ENCODE results near the gene MEI1.
"Not testable (repeated sequence)": the region's sequence is repeated elsewhere in the genome, so short reads cannot be mapped to it uniquely, and the experiment has no call there.

The MEI1 gene

DNA sequence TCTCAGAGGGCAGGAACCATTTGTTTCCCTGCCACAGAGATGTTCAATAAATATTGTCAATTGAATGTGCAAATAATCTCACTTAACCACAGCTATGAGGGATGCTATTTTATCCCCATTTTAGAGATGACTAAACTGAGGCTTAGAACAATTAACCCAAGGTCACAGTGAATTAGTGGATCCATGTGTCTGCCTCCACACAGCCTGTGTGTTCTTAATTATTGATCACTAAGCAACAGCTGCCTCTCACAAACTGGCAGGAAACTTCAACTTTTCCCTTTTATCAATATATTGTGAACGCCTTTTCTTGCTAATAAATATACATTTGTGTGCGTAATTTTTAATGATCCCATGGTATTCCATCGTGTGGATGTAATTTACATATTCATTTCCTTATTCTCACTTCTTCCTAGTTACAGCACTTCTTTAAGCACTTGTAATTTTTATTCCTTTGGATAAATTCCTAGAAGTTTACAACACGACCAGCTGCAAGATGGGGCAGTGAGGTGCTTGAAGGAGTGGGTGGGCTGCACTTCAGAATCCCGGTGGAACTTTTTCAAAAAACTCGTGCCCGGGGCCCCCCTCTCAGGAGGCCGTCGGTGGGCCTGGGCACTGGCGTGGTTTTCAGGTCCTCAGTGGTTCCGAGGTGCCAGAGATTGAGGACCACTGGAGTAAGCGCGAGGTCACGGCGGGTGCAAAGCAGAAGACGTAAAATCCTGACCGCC lies 132.7 kb downstream of the MEI1 start:
- peak overlapping the region; percentile 57 for H3K4me3 ChIP-seq (ENCODE audit: low read depth, low read length)
- peaks cover 11% of the 10 kb centered on the region; the same call in 1 of the 2 replicates for H3K4me1 ChIP-seq (ENCODE audit: control insufficient read depth, insufficient read depth, low read length)
- peaks cover 21% of the 10 kb centered on the region for H3K36me3 ChIP-seq (ENCODE audit: control insufficient read depth, insufficient read depth, low read length)
- no peaks in the 10 kb centered on the region for H3K27me3 ChIP-seq (ENCODE audit: control insufficient read depth, insufficient read depth, low read length)
- peak overlapping the region; percentile 99 for H3K27ac ChIP-seq (ENCODE audit: low read depth, low read length)
- no peaks in the 10 kb centered on the region for H3K9me3 ChIP-seq (ENCODE audit: control insufficient read depth, insufficient read depth, low read length)
- peak overlapping the region; percentile 72 for H3K9ac ChIP-seq (ENCODE audit: low read depth, low read length)

DNA sequence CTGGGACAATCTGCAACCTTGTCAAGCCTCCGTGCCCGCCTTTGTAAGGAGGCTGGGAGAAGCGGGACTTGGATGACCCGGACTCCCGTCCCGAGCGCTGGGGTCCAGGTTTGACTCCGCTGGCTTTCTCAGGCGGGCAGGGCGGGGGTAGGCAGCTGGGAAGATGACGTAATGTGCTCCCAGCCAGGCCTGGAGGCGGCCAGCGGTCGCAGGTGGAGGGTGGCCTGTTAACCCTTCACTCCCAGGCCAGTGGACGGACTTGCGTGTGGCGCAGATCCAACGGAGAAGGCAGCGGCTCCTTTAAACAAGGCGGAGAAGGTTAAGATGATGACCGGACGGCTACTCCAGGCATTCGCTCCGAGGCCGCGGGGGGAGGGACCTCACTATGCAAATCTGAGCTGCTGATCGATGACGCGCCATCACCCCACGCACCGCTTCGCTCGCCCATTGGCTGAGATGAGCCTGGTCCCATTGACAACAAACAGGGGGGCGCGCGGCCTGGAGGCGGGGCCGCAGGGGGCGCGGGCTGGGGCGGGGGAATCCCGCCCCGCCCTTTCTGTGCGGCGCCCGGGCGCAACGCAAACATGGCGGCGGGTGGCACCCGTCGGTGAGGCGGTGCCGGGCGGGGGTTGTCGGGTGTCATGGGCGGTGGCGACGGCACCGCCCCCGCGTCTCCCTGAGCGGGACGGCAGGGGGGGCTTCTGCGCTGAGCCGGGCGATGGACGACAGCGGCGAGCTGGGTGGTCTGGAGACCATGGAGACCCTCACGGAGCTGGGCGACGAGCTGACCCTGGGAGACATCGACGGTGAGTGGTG lies 133.5 kb downstream of the MEI1 start, which contains the start of gene SREBF2:
TSS of gene SREBF2 (plus strand) at position 553 of the 816 bp plus-strand sequence. CDS start at position 719, 166 bp downstream.
- Histone ChIP-seq H3K9ac (ENCODE audit: low read depth, low read length) (peak within 1 kb of the TSS; percentile 82), H3K36me3 (ENCODE audit: control insufficient read depth, insufficient read depth, low read length) (peaks cover 22% of the 10 kb centered on the region), H3K27ac (ENCODE audit: low read depth, low read length) (peak within 1 kb of the TSS; percentile 99), H3K4me1 (ENCODE audit: control insufficient read depth, insufficient read depth, low read length) (peaks cover 11% of the 10 kb centered on the region; the same call in 1 of the 2 replicates), H3K27me3 (ENCODE audit: control insufficient read depth, insufficient read depth, low read length) (no peaks in the 10 kb centered on the region), H3K9me3 (ENCODE audit: control insufficient read depth, insufficient read depth, low read length) (no peaks in the 10 kb centered on the region), H3K4me3 (ENCODE audit: low read depth, low read length) (peak within 1 kb of the TSS; percentile 84)

DNA sequence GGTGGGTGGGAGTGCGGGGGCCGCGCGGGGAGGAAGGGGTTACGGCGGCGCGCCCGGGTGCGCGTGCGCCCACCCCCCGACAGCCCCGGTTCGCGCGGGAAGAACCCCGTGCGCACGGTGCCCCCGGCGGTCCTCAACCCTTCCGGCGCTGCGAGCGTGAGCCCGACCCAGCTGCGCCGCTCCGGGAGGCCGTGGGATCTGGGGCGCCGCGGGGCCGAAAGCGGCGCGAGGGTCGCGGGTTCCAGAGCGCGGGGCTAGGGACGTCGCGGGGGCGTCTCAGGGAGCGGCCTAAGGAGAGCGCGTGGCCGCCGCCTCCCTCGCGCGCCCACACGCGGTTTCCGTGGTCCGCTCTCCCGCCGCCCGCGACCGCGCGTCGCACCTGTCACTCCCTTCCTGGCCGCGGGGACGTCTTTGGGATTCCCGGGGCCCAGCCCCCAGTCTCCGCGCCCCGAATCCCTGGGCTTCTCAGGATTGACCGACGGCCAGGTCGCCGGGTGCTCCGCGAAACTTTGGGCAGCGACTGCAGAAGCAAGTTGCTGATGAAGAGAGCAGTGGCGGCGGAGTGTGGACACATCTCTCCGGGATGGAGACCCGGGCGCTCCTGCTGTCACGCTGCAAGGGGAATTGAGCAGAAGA lies 134.2 kb downstream of the MEI1 start:
- Histone ChIP-seq H3K4me3 (ENCODE audit: low read depth, low read length) (peak overlapping the region; percentile 84), H3K4me1 (ENCODE audit: control insufficient read depth, insufficient read depth, low read length) (peaks cover 11% of the 10 kb centered on the region; the same call in 1 of the 2 replicates), H3K27ac (ENCODE audit: low read depth, low read length) (peak overlapping the region; percentile 99), H3K9me3 (ENCODE audit: control insufficient read depth, insufficient read depth, low read length) (no peaks in the 10 kb centered on the region), H3K27me3 (ENCODE audit: control insufficient read depth, insufficient read depth, low read length) (no peaks in the 10 kb centered on the region), H3K9ac (ENCODE audit: low read depth, low read length) (peak overlapping the region; percentile 82), H3K36me3 (ENCODE audit: control insufficient read depth, insufficient read depth, low read length) (peaks cover 29% of the 10 kb centered on the region)

DNA sequence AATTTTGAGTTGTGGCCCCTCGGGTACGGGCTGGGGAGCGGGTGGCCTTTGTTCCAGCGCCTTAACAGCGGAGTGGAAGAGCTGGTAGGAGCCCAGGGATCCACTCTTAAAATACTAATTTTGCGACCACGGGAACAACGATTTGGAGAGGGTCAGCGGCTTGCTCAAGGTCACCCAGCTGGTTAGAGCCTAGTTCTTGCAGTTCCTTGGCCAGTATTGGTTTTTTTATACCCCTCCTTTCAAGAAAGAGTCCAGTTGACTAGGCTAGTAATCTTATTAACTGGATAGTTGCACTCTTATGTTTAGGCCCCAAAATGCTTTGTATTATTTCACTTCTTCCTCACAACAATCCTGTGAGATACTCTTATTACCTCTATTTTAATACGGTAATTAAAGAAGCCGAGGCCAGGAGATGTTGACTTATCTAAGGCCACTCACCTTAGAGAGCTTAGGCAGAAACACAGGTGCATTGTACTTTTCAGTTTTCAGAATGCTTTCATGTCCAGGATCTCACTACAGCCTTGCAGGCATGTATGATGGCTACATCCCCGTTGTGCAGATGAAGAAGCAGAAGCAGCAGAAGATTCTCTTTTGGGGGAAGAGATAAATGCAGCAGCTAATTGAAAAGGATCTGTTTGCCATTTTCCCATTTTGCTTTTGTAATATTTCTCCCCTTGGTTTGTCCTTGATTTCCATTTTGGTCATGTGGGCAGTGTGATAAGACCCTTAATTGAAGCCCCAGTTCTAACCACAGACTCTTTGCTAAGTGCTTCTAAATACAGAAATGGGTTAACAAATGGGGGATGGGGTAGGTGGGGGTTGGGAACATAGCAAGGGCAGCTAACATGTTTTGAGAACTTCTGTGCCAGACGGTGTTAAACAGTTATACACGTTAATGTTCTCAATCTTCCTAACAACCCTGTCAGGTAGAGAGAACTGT lies 135.0 kb downstream of the MEI1 start:
- Histone ChIP-seq H3K9ac (ENCODE audit: low read depth, low read length) (peak overlapping the region; percentile 82), H3K27me3 (ENCODE audit: control insufficient read depth, insufficient read depth, low read length) (no peaks in the 10 kb centered on the region), H3K9me3 (ENCODE audit: control insufficient read depth, insufficient read depth, low read length) (no peaks in the 10 kb centered on the region), H3K4me3 (ENCODE audit: low read depth, low read length) (peak overlapping the region; percentile 84), H3K4me1 (ENCODE audit: control insufficient read depth, insufficient read depth, low read length) (peaks cover 11% of the 10 kb centered on the region; the same call in 1 of the 2 replicates), H3K27ac (ENCODE audit: low read depth, low read length) (peak overlapping the region; percentile 99), H3K36me3 (ENCODE audit: control insufficient read depth, insufficient read depth, low read length) (peaks cover 36% of the 10 kb centered on the region)

DNA sequence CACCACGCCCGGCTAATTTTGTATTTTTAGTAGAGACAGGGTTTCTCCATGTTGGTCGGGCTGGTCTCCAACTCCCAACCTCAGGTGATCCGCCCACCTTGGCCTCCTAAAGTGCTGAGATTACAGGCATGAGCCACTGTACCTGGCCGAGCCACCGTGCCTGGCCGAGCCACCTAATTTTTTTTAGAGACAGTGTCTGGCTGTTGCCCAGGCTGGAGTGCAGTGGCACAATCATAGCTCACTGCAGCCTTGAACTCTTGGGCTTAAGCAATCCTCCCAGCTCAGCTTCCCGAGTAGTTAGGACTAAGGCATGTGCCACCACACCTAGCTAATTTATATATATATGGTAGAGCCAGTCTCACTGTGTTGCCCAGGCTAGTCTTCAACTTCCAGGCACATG lies 136.2 kb downstream of the MEI1 start:
- H3K36me3 ChIP-seq (ENCODE audit: control insufficient read depth, insufficient read depth, low read length): peaks cover 37% of the 10 kb centered on the region
- H3K27ac ChIP-seq (ENCODE audit: low read depth, low read length): not testable (repeated sequence)

DNA sequence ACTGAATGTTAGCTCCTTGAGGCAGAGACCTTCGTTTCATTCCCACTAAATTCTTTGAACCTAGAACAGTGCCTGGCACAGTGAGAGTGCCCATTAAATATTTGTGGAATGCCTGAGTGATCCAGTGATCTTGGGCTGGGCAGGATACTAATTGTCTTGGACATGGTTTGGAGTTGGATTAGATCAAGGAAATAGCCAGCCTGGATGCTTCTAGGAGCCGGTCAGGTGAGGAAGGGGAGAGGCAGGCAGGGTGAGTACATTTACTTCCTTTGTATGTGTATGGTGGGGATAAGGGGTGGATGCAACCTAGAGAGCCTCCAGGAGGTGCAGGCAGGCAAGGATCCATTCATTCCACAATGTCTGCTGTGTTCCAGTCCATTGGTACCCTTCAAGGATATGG lies 137.2 kb downstream of the MEI1 start:
- Histone ChIP-seq H3K9me3 (ENCODE audit: control insufficient read depth, insufficient read depth, low read length) (no peaks in the 10 kb centered on the region), H3K4me3 (ENCODE audit: low read depth, low read length) (no peak overlapping the region), H3K4me1 (ENCODE audit: control insufficient read depth, insufficient read depth, low read length) (peaks cover 11% of the 10 kb centered on the region; the same call in 1 of the 2 replicates), H3K27ac (ENCODE audit: low read depth, low read length) (no peak overlapping the region), H3K27me3 (ENCODE audit: control insufficient read depth, insufficient read depth, low read length) (no peaks in the 10 kb centered on the region), H3K36me3 (ENCODE audit: control insufficient read depth, insufficient read depth, low read length) (peaks cover 46% of the 10 kb centered on the region), H3K9ac (ENCODE audit: low read depth, low read length) (no peak overlapping the region)

More for the DNA sequence above, 136.2 kb downstream of the MEI1 start:
- peaks cover 11% of the 10 kb centered on the region; the same call in 1 of the 2 replicates for H3K4me1 ChIP-seq (ENCODE audit: control insufficient read depth, insufficient read depth, low read length)
- H3K27me3 ChIP-seq (ENCODE audit: control insufficient read depth, insufficient read depth, low read length); H3K4me3 ChIP-seq (ENCODE audit: low read depth, low read length); H3K9me3 ChIP-seq (ENCODE audit: control insufficient read depth, insufficient read depth, low read length); H3K9ac ChIP-seq (ENCODE audit: low read depth, low read length): not testable (repeated sequence)

DNA sequence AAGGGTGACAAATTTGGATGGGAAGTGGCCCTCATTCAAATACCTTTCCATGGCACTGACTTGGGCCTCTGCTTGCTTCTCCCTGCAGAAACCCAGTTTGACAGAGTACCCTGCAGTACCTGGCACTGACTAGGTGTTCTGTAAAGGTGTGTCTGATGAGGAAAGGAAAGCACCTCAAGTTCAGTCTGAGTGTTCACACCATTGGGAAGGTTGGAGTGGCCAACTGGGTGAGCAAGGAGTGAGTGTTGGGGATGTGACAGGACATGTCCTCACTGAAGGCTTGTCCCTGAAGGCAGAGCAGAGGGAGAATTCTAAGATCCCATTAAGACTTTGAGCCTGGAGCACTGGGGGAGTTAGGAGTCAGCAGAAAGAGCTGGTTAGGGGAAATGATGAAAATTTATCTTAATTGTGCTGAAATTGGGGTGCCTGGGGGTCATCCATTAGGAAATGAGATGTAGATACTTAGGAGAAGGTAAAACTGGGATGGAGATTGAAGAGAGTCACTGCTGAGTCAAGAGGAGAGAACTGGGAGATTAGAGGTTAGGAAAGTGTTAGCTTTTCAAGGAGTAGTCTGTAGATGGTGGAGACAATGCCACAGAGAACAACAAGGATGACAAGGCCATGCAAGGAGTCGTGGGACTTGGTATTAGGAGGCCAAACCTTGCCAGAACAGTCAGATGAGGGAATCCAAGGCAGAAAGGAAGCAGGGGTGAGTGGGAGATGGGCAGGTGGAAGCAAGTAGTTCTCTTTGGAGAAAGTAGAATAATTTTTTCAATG lies 139.7 kb downstream of the MEI1 start:
- Histone ChIP-seq H3K9ac (ENCODE audit: low read depth, low read length) (no peak overlapping the region), H3K4me3 (ENCODE audit: low read depth, low read length) (no peak overlapping the region), H3K36me3 (ENCODE audit: control insufficient read depth, insufficient read depth, low read length) (peaks cover 64% of the 10 kb centered on the region), H3K27me3 (ENCODE audit: control insufficient read depth, insufficient read depth, low read length) (no peaks in the 10 kb centered on the region), H3K4me1 (ENCODE audit: control insufficient read depth, insufficient read depth, low read length) (peaks cover 10% of the 10 kb centered on the region), H3K9me3 (ENCODE audit: control insufficient read depth, insufficient read depth, low read length) (no peaks in the 10 kb centered on the region), H3K27ac (ENCODE audit: low read depth, low read length) (no peak overlapping the region)

DNA sequence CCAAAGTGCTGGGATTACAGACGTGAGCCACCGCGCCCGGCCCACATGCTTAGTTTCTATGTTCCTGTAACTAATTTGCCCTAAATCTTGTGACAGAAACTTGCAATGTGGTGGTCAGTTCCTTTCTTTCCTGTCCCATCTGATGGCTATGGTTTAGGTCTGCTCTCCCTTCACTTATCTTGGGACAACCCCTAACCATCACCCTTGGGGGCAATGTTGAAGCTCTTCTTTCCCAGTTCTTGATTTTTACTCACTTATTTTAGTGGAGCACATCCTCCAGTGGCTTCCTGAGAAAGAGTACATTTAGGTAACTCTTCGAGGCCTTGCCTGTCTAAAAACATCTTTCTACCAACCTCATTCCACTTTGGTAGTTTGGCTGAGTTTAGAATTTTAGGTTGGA lies 140.9 kb downstream of the MEI1 start:
- Histone ChIP-seq H3K4me3 (ENCODE audit: low read depth, low read length) (no peak overlapping the region), H3K9me3 (ENCODE audit: control insufficient read depth, insufficient read depth, low read length) (no peaks in the 10 kb centered on the region), H3K4me1 (ENCODE audit: control insufficient read depth, insufficient read depth, low read length) (peaks cover 13% of the 10 kb centered on the region), H3K27ac (ENCODE audit: low read depth, low read length) (no peak overlapping the region), H3K9ac (ENCODE audit: low read depth, low read length) (no peak overlapping the region), H3K36me3 (ENCODE audit: control insufficient read depth, insufficient read depth, low read length) (peaks cover 59% of the 10 kb centered on the region), H3K27me3 (ENCODE audit: control insufficient read depth, insufficient read depth, low read length) (no peaks in the 10 kb centered on the region)

DNA sequence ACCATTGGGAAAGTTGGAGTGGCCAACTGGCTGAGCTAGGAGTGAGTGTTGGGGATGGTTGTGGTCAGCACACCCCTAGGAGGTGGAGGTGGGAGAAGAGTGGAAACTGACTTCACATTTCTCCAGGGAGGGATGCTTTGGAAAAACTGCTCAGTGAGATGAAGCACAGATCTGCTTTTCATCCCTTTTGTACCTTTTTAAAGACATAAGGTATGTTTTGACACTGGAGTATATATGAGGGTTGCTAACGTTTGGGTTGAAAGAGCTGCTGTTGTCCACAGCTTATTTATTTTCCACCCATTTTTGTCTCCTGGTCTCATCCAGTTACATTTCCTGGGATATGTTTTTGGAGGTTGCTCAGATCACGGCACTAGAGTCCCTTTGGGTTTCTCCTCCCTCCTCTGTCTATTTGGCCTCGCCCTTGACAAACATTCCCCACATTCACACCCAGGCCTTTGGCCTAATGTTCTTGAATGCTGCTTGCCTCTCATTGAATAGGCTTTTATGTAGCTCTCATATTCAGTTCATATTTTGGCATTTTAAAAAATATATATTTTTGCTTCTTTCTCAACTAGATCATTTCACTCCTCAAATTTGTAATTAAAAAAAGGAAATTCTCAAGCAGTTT lies 141.9 kb downstream of the MEI1 start:
- peaks cover 22% of the 10 kb centered on the region for H3K4me1 ChIP-seq (ENCODE audit: control insufficient read depth, insufficient read depth, low read length)
- no peak overlapping the region for H3K27ac ChIP-seq (ENCODE audit: low read depth, low read length)
- no peaks in the 10 kb centered on the region for H3K9me3 ChIP-seq (ENCODE audit: control insufficient read depth, insufficient read depth, low read length)
- no peaks in the 10 kb centered on the region for H3K27me3 ChIP-seq (ENCODE audit: control insufficient read depth, insufficient read depth, low read length)
- peaks cover 51% of the 10 kb centered on the region for H3K36me3 ChIP-seq (ENCODE audit: control insufficient read depth, insufficient read depth, low read length)
- H3K4me3 ChIP-seq (ENCODE audit: low read depth, low read length): no peak overlapping the region
- no peak overlapping the region for H3K9ac ChIP-seq (ENCODE audit: low read depth, low read length)

Data from HUES48 (cell line).